HEK293 (cell line): ENCODE measurements around the gene ARID1A.

ENCODE experiments used
- BCL11A ChIP-seq: fragments of 450-650 bp; formaldehyde crosslinking; IDR thresholded peaks from 2 replicates; pipeline ENCODE4 v1.5.1; 2016; ENCODE audit warnings: low read depth, missing biosample characterization, missing genetic modification characterization
- BCL11B ChIP-seq: fragments of 450-650 bp; formaldehyde crosslinking; IDR thresholded peaks from 2 replicates; pipeline ENCODE4 v1.5.1; 2016; ENCODE audit warnings: low read depth, missing biosample characterization, missing genetic modification characterization
- CTCF ChIP-seq: fragments of 450-650 bp; formaldehyde crosslinking; IDR thresholded peaks from 2 replicates; pipeline ENCODE4 v1.5.1; 2016; ENCODE audit warnings: missing biosample characterization, missing genetic modification characterization
- GLIS1 ChIP-seq: fragments of 450-650 bp; formaldehyde crosslinking; IDR thresholded peaks from 2 replicates; pipeline ENCODE4 v1.5.1; 2016; ENCODE audit warnings: missing biosample characterization, missing genetic modification characterization
- KLF7 ChIP-seq: fragments of 450-650 bp; formaldehyde crosslinking; IDR thresholded peaks from 2 replicates; pipeline ENCODE4 v1.5.1; 2016; ENCODE audit warnings: missing biosample characterization, missing genetic modification characterization, borderline replicate concordance
- OSR2 ChIP-seq: fragments of 450-650 bp; formaldehyde crosslinking; IDR thresholded peaks from 2 replicates; pipeline ENCODE4 v1.5.1; 2016; ENCODE audit warnings: missing biosample characterization, missing genetic modification characterization
- PBX3 ChIP-seq: sonication (generic); formaldehyde crosslinking; IDR thresholded peaks from 2 replicates; pipeline ENCODE4 v1.8.1; 2022; ENCODE audit warnings: mild to moderate bottlenecking, moderate library complexity, missing genetic modification reagents
- RBAK ChIP-seq: fragments of 450-650 bp; formaldehyde crosslinking; IDR thresholded peaks from 2 replicates; pipeline ENCODE4 v1.5.1; 2016; ENCODE audit warnings: missing biosample characterization, missing genetic modification characterization
- REPIN1 ChIP-seq: fragments of 450-650 bp; formaldehyde crosslinking; IDR thresholded peaks from 2 replicates; pipeline ENCODE4 v1.5.1; 2017; ENCODE audit warnings: missing biosample characterization, missing genetic modification characterization, low read depth
- SALL2 ChIP-seq: fragments of 450-650 bp; formaldehyde crosslinking; IDR thresholded peaks from 2 replicates; pipeline ENCODE4 v1.5.0; 2017; ENCODE audit warnings: missing biosample characterization, mild to moderate bottlenecking, missing genetic modification characterization, borderline replicate concordance
- TCF7L2 ChIP-seq: IDR thresholded peaks from 2 replicates; pipeline ENCODE4 v1.6.1; 2011; ENCODE audit warnings: low read depth, mild to moderate bottlenecking, inconsistent platforms, low read length, moderate library complexity, borderline replicate concordance
- TRIM28 ChIP-seq: IDR thresholded peaks from 2 replicates; pipeline ENCODE4 v1.6.1; 2011; ENCODE audit warnings: low read length, control low read depth, borderline replicate concordance
- ZBTB17 ChIP-seq: fragments of 450-650 bp; formaldehyde crosslinking; IDR thresholded peaks from 2 replicates; pipeline ENCODE4 v1.5.1; 2016; ENCODE audit warnings: missing biosample characterization, missing genetic modification characterization
- ZBTB20 ChIP-seq: fragments of 450-650 bp; formaldehyde crosslinking; IDR thresholded peaks from 2 replicates; pipeline ENCODE4 v1.5.1; 2016; ENCODE audit warnings: missing biosample characterization, missing genetic modification characterization
- ZBTB44 ChIP-seq: fragments of 450-650 bp; IDR thresholded peaks from 2 replicates; pipeline ENCODE4 v1.5.1; 2018; ENCODE audit warnings: missing biosample characterization, mild to moderate bottlenecking, missing genetic modification characterization
- ZFHX2 ChIP-seq: fragments of 450-650 bp; formaldehyde crosslinking; conservative IDR thresholded peaks from 2 replicates; pipeline ENCODE4 v1.5.1; 2016; ENCODE audit warnings: missing biosample characterization, missing genetic modification characterization
- ZNF140 ChIP-seq: fragments of 450-650 bp; formaldehyde crosslinking; IDR thresholded peaks from 2 replicates; pipeline ENCODE4 v1.5.1; 2016; ENCODE audit warnings: missing biosample characterization, missing genetic modification characterization
- ZNF146 ChIP-seq: fragments of 450-650 bp; formaldehyde crosslinking; IDR thresholded peaks from 2 replicates; pipeline ENCODE4 v1.5.1; 2016; ENCODE audit warnings: missing biosample characterization, missing genetic modification characterization
- ZNF148 ChIP-seq: fragments of 450-650 bp; formaldehyde crosslinking; IDR thresholded peaks from 2 replicates; pipeline ENCODE4 v1.5.0; 2017; ENCODE audit warnings: missing biosample characterization, missing genetic modification characterization, borderline replicate concordance
- ZNF174 ChIP-seq: fragments of 450-650 bp; formaldehyde crosslinking; IDR thresholded peaks from 2 replicates; pipeline ENCODE4 v1.5.0; 2017; ENCODE audit warnings: missing biosample characterization, mild to moderate bottlenecking, missing genetic modification characterization
- ZNF324 ChIP-seq: fragments of 450-650 bp; formaldehyde crosslinking; IDR thresholded peaks from 2 replicates; pipeline ENCODE4 v1.5.1; 2016; ENCODE audit warnings: missing biosample characterization, missing genetic modification characterization
- ZNF335 ChIP-seq: fragments of 450-650 bp; formaldehyde crosslinking; conservative IDR thresholded peaks from 2 replicates; pipeline ENCODE4 v1.5.1; 2016; ENCODE audit warnings: missing biosample characterization, missing genetic modification characterization
- ZNF366 ChIP-seq: fragments of 450-650 bp; formaldehyde crosslinking; conservative IDR thresholded peaks from 2 replicates; pipeline ENCODE4 v1.5.1; 2016; ENCODE audit warnings: missing biosample characterization, missing genetic modification characterization
- ZNF548 ChIP-seq: fragments of 450-650 bp; formaldehyde crosslinking; IDR thresholded peaks from 2 replicates; pipeline ENCODE4 v1.5.1; 2016; ENCODE audit warnings: missing biosample characterization, missing genetic modification characterization
- ZNF558 ChIP-seq: fragments of 450-650 bp; formaldehyde crosslinking; IDR thresholded peaks from 2 replicates; pipeline ENCODE4 v1.5.1; 2016; ENCODE audit warnings: missing biosample characterization, missing genetic modification characterization
- ZNF596 ChIP-seq: fragments of 450-650 bp; IDR thresholded peaks from 2 replicates; pipeline ENCODE4 v1.5.0; 2018; ENCODE audit warnings: missing biosample characterization, mild to moderate bottlenecking, missing genetic modification characterization, moderate library complexity
- ZNF621 ChIP-seq: fragments of 450-650 bp; formaldehyde crosslinking; IDR thresholded peaks from 2 replicates; pipeline ENCODE4 v1.5.1; 2017; ENCODE audit warnings: missing biosample characterization, missing genetic modification characterization
- ZNF645 ChIP-seq: fragments of 450-650 bp; formaldehyde crosslinking; IDR thresholded peaks from 2 replicates; pipeline ENCODE4; 2016; ENCODE audit warnings: missing biosample characterization, missing genetic modification characterization
- ZNF660 ChIP-seq: fragments of 450-650 bp; IDR thresholded peaks from 2 replicates; pipeline ENCODE4 v1.5.1; 2018; ENCODE audit warnings: missing biosample characterization, mild to moderate bottlenecking, missing genetic modification characterization
- ZNF76 ChIP-seq: fragments of 450-650 bp; formaldehyde crosslinking; IDR thresholded peaks from 2 replicates; pipeline ENCODE4; 2016; ENCODE audit warnings: low read depth, missing biosample characterization, missing genetic modification characterization, borderline replicate concordance
- ZNF791 ChIP-seq: fragments of 450-650 bp; formaldehyde crosslinking; IDR thresholded peaks from 2 replicates; pipeline ENCODE4 v1.5.1; 2016; ENCODE audit warnings: missing biosample characterization, missing genetic modification characterization
- ZSCAN16 ChIP-seq: fragments of 450-650 bp; formaldehyde crosslinking; IDR thresholded peaks from 2 replicates; pipeline ENCODE4 v1.5.1; 2016; ENCODE audit warnings: missing biosample characterization, missing genetic modification characterization

Gene ARID1A

GRCh38 chr1:26677306-26678115 is 18.3 kb upstream of the ARID1A start (continued):
- peak; percentile 66; the same call in 1 of the 2 replicates for TF ChIP-seq ZBTB44 (tag by site-specific recombination)
- TF ChIP-seq KLF7 (tag by site-specific recombination): no peak
- TF ChIP-seq BCL11B (tag by site-specific recombination): no peak
- no peak for TF ChIP-seq ZNF146 (tag by site-specific recombination)
- no peak for TF ChIP-seq ZNF174
- peak; percentile 52 for TF ChIP-seq GLIS1 (tag by site-specific recombination)
- TF ChIP-seq ZNF660: peak; percentile 97
- peak; percentile 15; the same call in 1 of the 2 replicates for TF ChIP-seq ZNF558
- TF ChIP-seq SALL2 (tag by site-specific recombination): no peak
- peak; percentile 71 for TF ChIP-seq ZFHX2 (tag by site-specific recombination)
- TF ChIP-seq ZNF645 (tag by site-specific recombination): no peak
- peak; percentile 81 for TF ChIP-seq ZBTB17 (tag by site-specific recombination)
- peak; percentile 58; the same call in 1 of the 2 replicates for TF ChIP-seq BCL11A (tag by site-specific recombination)
- TF ChIP-seq TRIM28: peak; percentile 88
- no peak for TF ChIP-seq ZBTB20 (tag by site-specific recombination)
- TF ChIP-seq ZNF791 (tag by site-specific recombination): no peak
- TF ChIP-seq ZNF548 (tag by site-specific recombination): no peak
- peak; percentile 74 for TF ChIP-seq OSR2 (tag by site-specific recombination)
- peak; percentile 64 for TF ChIP-seq ZNF366 (tag by site-specific recombination)
- peak; percentile 71 for TF ChIP-seq ZNF335 (tag by site-specific recombination)
- peak; percentile 97 for TF ChIP-seq CTCF
- TF ChIP-seq ZNF596: no peak
- no peak for TF ChIP-seq ZNF324 (tag by site-specific recombination)
- TF ChIP-seq ZNF621 (tag by site-specific recombination): no peak
- TF ChIP-seq REPIN1: no peak
- no peak for TF ChIP-seq ZNF148 (tag by site-specific recombination)
- no peak for TF ChIP-seq RBAK
- no peak for TF ChIP-seq TCF7L2
- TF ChIP-seq ZNF140 (tag by site-specific recombination): no peak
- no peak for TF ChIP-seq PBX3 (CRISPR knock-in tag)
- no peak for TF ChIP-seq ZNF76 (tag by site-specific recombination)
- TF ChIP-seq ZSCAN16 (tag by site-specific recombination): no peak
